B cell (primary cell): ENCODE data around the gene TNFSF12. TPM values are rescaled to one million over a fixed set of nuclear protein-coding genes. Genes with fewer than 3 reads are reported as not detected.
A peak's percentile ranks its signal among the peaks of the same experiment; 100 is the strongest.

Experiments used
- ATAC-seq: fragments of 200-7000 bp; cut with Tn5 transposase; one replicate; pipeline ENCODE4 v1.10.0; 2021; ENCODE audit warnings: low read depth, mild to moderate bottlenecking, moderate number of reproducible peaks, moderate library complexity
- CTCF ChIA-PET: fragments of 350-600 bp; sonication (Branson Sonifier 250); formaldehyde crosslinking; loops from one replicate; lab custom pipeline; 2021; ENCODE audit warnings: antibody characterized with exemption, inconsistent platforms; lab: Charles Lee
- POLR2A ChIA-PET: fragments of 350-600 bp; sonication (Branson Sonifier 250); formaldehyde crosslinking; loops from one replicate; lab custom pipeline; 2021; ENCODE audit warnings: antibody characterized with exemption; lab: Charles Lee
- DNase-seq: peaks from one replicate; pipeline ENCODE4 v3.0.0; 2013
- H2AFZ ChIP-seq: 2 replicates; pipeline ENCODE4 v1.6.1; 2012; ENCODE audit warnings: mild to moderate bottlenecking, low read depth, low read length; ENCODE audit not compliant: insufficient read depth, poor library complexity, severe bottlenecking
- H3K27ac ChIP-seq, 2 donors: 1 replicate in 1 of 2; 2 replicates in 1 of 2; pipeline ENCODE4 v1.5.1; 2012 to 2013; ENCODE audit warnings: low read length in 2 of 2, mild to moderate bottlenecking in 2 of 2, moderate library complexity in 1 of 2
- H3K27me3 ChIP-seq, 4 experiments: fragments of 200-600 bp in 1 of 4; sonication (generic) in 1 of 4; replicated peaks in 1 of 4; 1 replicate in 2 of 4; 2 replicates in 2 of 4; pipeline versions ENCODE4 v1.6.1 to v1.7.0; 2013 to 2016; ENCODE audit warnings: low read length in 3 of 4, mild to moderate bottlenecking in 2 of 4, mixed read lengths in 1 of 4, moderate library complexity in 1 of 4; ENCODE audit not compliant: insufficient read depth in 4 of 4, control insufficient read depth in 3 of 4; ENCODE audit errors: control extremely low read depth in 1 of 4
- H3K36me3 ChIP-seq, 2 experiments: replicated peaks in 1 of 2; 1 replicate in 1 of 2; 2 replicates in 1 of 2; pipeline versions ENCODE4 v1.6.1 to v1.7.1; 2013; ENCODE audit warnings: low read length in 1 of 2; ENCODE audit not compliant: insufficient read depth in 2 of 2, control insufficient read depth in 1 of 2; ENCODE audit errors: control extremely low read depth in 1 of 2, extremely low read depth in 1 of 2
- H3K4me1 ChIP-seq, 2 donors: fragments of 200-600 bp in 1 of 2; sonication (generic) in 1 of 2; 1 replicate in 1 of 2; 2 replicates in 1 of 2; pipeline versions ENCODE4 v1.5.1 to v1.6.1; 2013 to 2017; ENCODE audit warnings: low read length in 2 of 2; ENCODE audit not compliant: control insufficient read depth in 2 of 2, insufficient read depth in 2 of 2
- H3K4me2 ChIP-seq: replicated peaks from 2 replicates; pipeline ENCODE3; 2012; ENCODE audit warnings: mild to moderate bottlenecking, low read depth, low read length; ENCODE audit not compliant: poor library complexity, severe bottlenecking
- H3K4me3 ChIP-seq, 5 experiments: fragments of 200-600 bp in 1 of 5; sonication (generic) in 1 of 5; 1 replicate in 3 of 5; 2 replicates in 2 of 5; pipeline versions ENCODE4 v1.5.1 to v1.7.0; 2011 to 2016; ENCODE audit warnings: low read length in 4 of 5, mild to moderate bottlenecking in 4 of 5, low read depth in 2 of 5, control low read depth in 1 of 5, moderate library complexity in 1 of 5; ENCODE audit not compliant: insufficient read depth in 1 of 5; ENCODE audit errors: control extremely low read depth in 1 of 5, extremely low read depth in 1 of 5
- H3K79me2 ChIP-seq: fragments of 200-600 bp; sonication (generic); one replicate; pipeline ENCODE4 v1.6.0; 2016; ENCODE audit warnings: low read length; ENCODE audit not compliant: control insufficient read depth, insufficient read depth
- H3K9ac ChIP-seq: fragments of 200-600 bp; sonication (generic); 2 replicates; pipeline ENCODE4 v1.6.1; 2017; ENCODE audit warnings: mild to moderate bottlenecking, low read length, moderate library complexity
- H3K9me3 ChIP-seq, 3 donors: one replicate each; pipeline versions ENCODE4 v1.6.1 to v1.7.1; 2013; ENCODE audit warnings: low read length in 2 of 3; ENCODE audit not compliant: control insufficient read depth in 2 of 3, insufficient read depth in 1 of 3; ENCODE audit errors: control extremely low read depth in 1 of 3
- H4K20me1 ChIP-seq: 2 replicates; pipeline ENCODE4 v1.6.0; 2012; ENCODE audit warnings: mild to moderate bottlenecking, low read length; ENCODE audit not compliant: insufficient read depth, control insufficient read depth, poor library complexity, severe bottlenecking
- H3K27ac Mint-ChIP-seq: one replicate; pipeline ENCODE4 v1.8.0; 2021; ENCODE audit warnings: mixed read lengths
- H3K27me3 Mint-ChIP-seq: one replicate; pipeline ENCODE4 v1.8.0; 2021; ENCODE audit warnings: mixed read lengths
- H3K4me1 Mint-ChIP-seq: one replicate; pipeline ENCODE4 v1.8.0; 2021; ENCODE audit warnings: mixed read lengths
- H3K4me3 Mint-ChIP-seq: one replicate; pipeline ENCODE4 v1.8.0; 2021; ENCODE audit warnings: mixed read lengths
- H3K9me3 Mint-ChIP-seq: one replicate; pipeline ENCODE4 v1.8.0; 2022; ENCODE audit warnings: mixed read lengths; ENCODE audit not compliant: insufficient read depth
- CTCF ChIP-seq: fragments of 200-600 bp; IDR thresholded peaks from one replicate; pipeline ENCODE4 v1.8.0; 2022; ENCODE audit warnings: antibody characterized with exemption, mild to moderate bottlenecking
- EZH2 ChIP-seq: IDR thresholded peaks from 2 replicates; pipeline ENCODE4 v1.6.1; 2012; ENCODE audit warnings: borderline replicate concordance, low read depth, mild to moderate bottlenecking, moderate library complexity, low read length; ENCODE audit not compliant: insufficient read depth, poor library complexity, severe bottlenecking
- WGBS: methylation state at CpG from one replicate; pipeline ENCODE4 v1.1.5; 2013; ENCODE audit warnings: missing lambda C conversion rate; ENCODE audit not compliant: insufficient coverage; 5-methylcytosine and 5-hydroxymethylcytosine counted together
- intact Hi-C: fragments of 100-400 bp; cut with micrococcal nuclease; formaldehyde crosslinking; loops from one replicate; pipeline ENCODE4 v1.10.0; 2022
- polyA plus RNA-seq: library from polyadenylated mRNA; depleted of rRNA; stranded (reverse); fragments of >200 nt; gene quantifications from 2 replicates; pipeline ENCODE4 v1.2.3, GENCODE V29; 2012
- total RNA-seq, 2 donors: library from RNA; stranded (reverse); fragments of 120-200 nt in 1 of 2; gene quantifications; 1 replicate in 1 of 2; 2 replicates in 1 of 2; pipeline versions ENCODE4 v1.2.3 to v1.2.4, GENCODE V29; 2013 to 2022

The TNFSF12 gene
- total and polyA plus RNA-seq, 2 donors (not counting 1 experiment from before 2014, with no cell fraction given): 40.6 to 53.4 TPM

- Histone ChIP-seq H2AFZ (no peak overlapping the region), H3K4me3 (peak overlapping the region in 4 of 5 experiments; percentile 4 to 41 (median 21)), H3K9ac (peak overlapping the region; percentile 19), H3K9me3 (no peaks in the 10 kb centered on the region), H3K36me3 (peaks cover 15 to 46% of the 10 kb centered on the region in 2 experiments), H3K4me1 (peaks cover 53 to 70% of the 10 kb centered on the region in 2 donors), H3K27ac (peak overlapping the region; percentile 70 to 71), H3K79me2 (peaks cover 46% of the 10 kb centered on the region), H3K4me2 (peak overlapping the region; percentile 66), H3K27me3 (no peaks in the 10 kb centered on the region), H4K20me1 (peaks cover 38% of the 10 kb centered on the region)
- DNase-seq (peak; percentile 19), ATAC-seq (no peak)
- WGBS: 65% methylated on average over 8 of the region's 12 CpGs
- POLR2A ChIA-PET: interaction anchor here (0.5 to 1.4 kb wide), 9 partner anchors 18 to 921 kb away, joined by 3 to 6 read pairs (median 3); partner anchors contain the start of genes ATP1B2, FXR2, NEURL4 and SENP3
- no peaks in the 10 kb centered on the region for H3K27me3 Mint-ChIP-seq
- H3K9me3 Mint-ChIP-seq: no peaks in the 10 kb centered on the region
- H3K4me3 Mint-ChIP-seq: peak overlapping the region; percentile 80
- peak overlapping the region; percentile 93 for H3K27ac Mint-ChIP-seq
- intact Hi-C loops: loop anchor here (10.0 kb wide), 2 partner anchors 535 to 565 kb away; partner anchors contain the start of genes RNASEK and SLC16A11
- peaks cover 82% of the 10 kb centered on the region for H3K4me1 Mint-ChIP-seq
- no peak for TF ChIP-seq EZH2
- no peak for TF ChIP-seq CTCF
- CTCF ChIA-PET: interaction anchor here (1.0 to 3.9 kb wide), 7 partner anchors 10 to 107 kb away, joined by 3 to 23 read pairs (median 11); partner anchors contain the start of genes SENP3, SOX15, TP53 and WRAP53
Measured at GRCh38 chr17:7579834-7580603, 31.2 kb downstream of the TNFSF12 start.
